ENCODE data around the gene GCNT4.

Gene GCNT4

GRCh38 chr5:75045071-75045470 is 7.3 kb downstream of the GCNT4 start:
- no peak for DNase-seq (ENCODE audit: extremely low spot score)
- no peak for TF ChIP-seq CTCF (IDR thresholded peaks at IDR 0.05; ENCODE audit: control extremely low read depth, extremely low read depth, low read depth, missing control alignments)
- ChIA-PET CTCF (no interaction called here), POLR2A (no interaction called here)

DNA sequence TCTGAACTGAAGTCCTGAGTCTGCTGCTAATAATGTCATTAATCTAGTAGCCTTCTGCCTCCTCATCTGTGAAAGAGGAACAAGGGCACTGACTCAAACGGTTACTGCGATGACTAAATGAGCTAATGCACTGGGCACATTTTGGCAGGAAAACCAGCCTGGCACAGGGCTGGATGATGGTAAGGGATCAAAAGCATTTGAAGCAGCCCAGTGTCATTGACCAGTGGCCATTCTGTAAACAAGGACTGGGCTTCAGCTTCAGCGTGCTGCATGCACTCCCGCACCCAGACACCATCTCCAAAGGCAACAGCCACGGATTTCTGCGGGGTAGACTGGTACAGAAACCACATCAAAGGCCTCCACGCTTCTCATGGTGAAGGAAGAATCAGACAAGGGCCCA is 8.0 kb downstream of the GCNT4 start:
- ChIA-PET POLR2A (no interaction called here), CTCF (no interaction called here)
- DNase-seq (ENCODE audit: extremely low spot score) = no peak
- TF ChIP-seq CTCF (IDR thresholded peaks at IDR 0.05; ENCODE audit: control extremely low read depth, extremely low read depth, low read depth, missing control alignments) = no peak

DNA sequence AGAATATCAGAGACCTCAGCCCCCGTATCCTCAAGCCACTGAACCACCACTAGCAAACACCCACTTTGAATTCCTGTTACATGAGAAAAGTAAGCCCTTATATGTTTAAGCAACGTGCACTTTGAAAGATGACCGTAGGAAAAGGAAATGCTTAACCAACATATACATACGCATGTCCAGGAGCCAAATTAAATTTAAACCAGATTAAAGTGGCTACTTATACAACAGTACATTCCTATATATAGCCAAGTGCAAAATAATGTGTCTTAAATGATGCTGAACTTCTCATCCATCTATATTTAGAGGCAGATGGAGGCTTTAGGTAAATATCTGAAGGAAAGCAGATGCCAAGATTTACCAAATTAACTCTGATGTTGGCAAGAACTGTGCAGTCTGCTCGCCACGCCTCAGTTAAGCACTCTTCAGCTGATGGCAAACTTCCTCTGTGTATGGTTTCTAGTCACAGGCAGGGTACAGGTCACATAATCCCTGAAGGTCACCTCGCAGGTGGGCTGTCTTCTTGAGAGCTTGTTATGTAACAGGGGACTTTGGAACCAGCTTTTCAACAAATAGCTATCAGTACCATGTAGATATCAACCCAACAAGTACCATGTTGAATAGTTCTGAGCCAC is 8.6 kb downstream of the GCNT4 start:
- ChIA-PET CTCF (no interaction called here), POLR2A (no interaction called here)
- TF ChIP-seq CTCF (IDR thresholded peaks at IDR 0.05; ENCODE audit: control extremely low read depth, extremely low read depth, low read depth, missing control alignments) = no peak
- DNase-seq (ENCODE audit: extremely low spot score) = no peak

DNA sequence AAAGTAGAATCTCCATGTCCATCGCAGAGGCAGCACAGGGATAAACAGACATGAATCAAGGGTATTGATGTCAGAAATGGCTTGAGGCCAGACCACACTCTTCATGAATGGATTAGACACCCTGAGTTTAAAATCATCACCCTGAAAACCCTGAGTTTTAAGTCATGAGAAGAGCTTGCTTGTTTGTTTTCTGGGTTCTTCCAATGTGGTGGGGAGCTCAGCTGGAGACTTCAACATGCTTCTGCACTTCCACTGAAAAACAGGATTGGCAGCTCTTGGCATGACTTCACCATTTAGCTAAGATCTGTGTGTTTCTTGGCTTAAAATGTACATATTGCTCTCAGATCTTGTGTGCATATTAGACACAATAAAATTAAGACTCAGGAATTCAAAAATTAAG is 9.8 kb downstream of the GCNT4 start:
- CTCF ChIA-PET = interaction anchor here (1.3 kb wide), 1 partner anchor 13 kb away, joined by 3 read pairs; no protein-coding TSS in a partner anchor
- TF ChIP-seq CTCF (IDR thresholded peaks at IDR 0.05; ENCODE audit: control extremely low read depth, extremely low read depth, low read depth, missing control alignments) = no peak
- POLR2A ChIA-PET = no interaction called here
- no peak for DNase-seq (ENCODE audit: extremely low spot score)

- ChIA-PET POLR2A (no interaction called here), CTCF (interaction anchor here (1.4 kb wide), 1 partner anchor 9 kb away, joined by 6 read pairs; no protein-coding TSS in a partner anchor)
- TF ChIP-seq CTCF (IDR thresholded peaks at IDR 0.05; ENCODE audit: control extremely low read depth, extremely low read depth, low read depth, missing control alignments) = no peak
- no peak for DNase-seq (ENCODE audit: extremely low spot score)
Measured at GRCh38 chr5:75040973-75041372, 11.4 kb downstream of the GCNT4 start.

DNA sequence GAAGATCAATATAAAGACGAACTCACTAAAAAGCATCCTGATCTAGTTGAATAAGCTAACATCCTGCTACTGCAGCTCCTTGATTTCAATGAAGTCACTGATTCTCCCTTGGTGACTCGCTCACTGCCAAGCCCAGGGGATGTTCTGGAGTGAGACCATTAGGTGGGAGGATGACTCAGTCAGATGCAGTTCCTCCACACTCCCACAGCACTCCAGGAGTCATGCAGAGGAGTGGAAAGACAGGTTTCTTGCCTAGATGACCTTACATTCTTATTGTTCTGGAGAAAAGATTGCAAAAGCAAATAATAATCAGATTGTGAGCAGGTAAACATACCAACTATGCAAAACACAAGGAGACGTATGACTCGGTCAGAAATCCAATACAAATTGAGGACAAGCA is 15.3 kb downstream of the GCNT4 start:
- POLR2A ChIA-PET = no interaction called here
- CTCF ChIA-PET = interaction anchor here (0.9 to 1.5 kb wide), 2 partner anchors 12 to 23 kb away, joined by 3 to 5 read pairs; no protein-coding TSS in a partner anchor
- TF ChIP-seq CTCF (IDR thresholded peaks at IDR 0.05; ENCODE audit: control extremely low read depth, extremely low read depth, low read depth, missing control alignments) = no peak
- no peak for DNase-seq (ENCODE audit: extremely low spot score)

Data from GM10248 (cell line).